HCT116 (cell line): ENCODE measurements around the gene OSBPL10. TPM values are rescaled to one million over a fixed set of nuclear protein-coding genes. Genes with fewer than 3 reads are reported as not detected.

Experiments used
- ATAC-seq: fragments of 200-7000 bp; cut with Tn5 transposase; 2 replicates; pipeline ENCODE4 v1.9.1; 2020; ENCODE audit warnings: mild to moderate bottlenecking, moderate library complexity
- BruUV-seq: library from RNA; stranded (reverse); fragments of 400-500 nt; replicated peaks from 2 replicates; lab custom pipeline; 2021; lab: Mats Ljungman, UMichigan
- CTCF ChIA-PET: fragments of 300-600 bp; sonication (Branson Sonifier 250); formaldehyde crosslinking; loops from one replicate; lab custom pipeline; 2021; ENCODE audit warnings: antibody characterized with exemption; lab: Charles Lee
- POLR2A ChIA-PET: fragments of 300-600, 350-600 bp; sonication (Branson Sonifier 250); formaldehyde crosslinking; loops from one replicate; lab custom pipeline; 2021; ENCODE audit warnings: antibody characterized with exemption; lab: Charles Lee
- RAD21 ChIA-PET, 2 experiments: fragments of 300-600 bp; sonication (Branson Sonifier 250); formaldehyde crosslinking; loops; one replicate each; lab custom pipeline; 2023; ENCODE audit warnings: low total read pairs in 2 of 2; ENCODE audit not compliant: uncharacterized antibody in 2 of 2, unreplicated experiment in 2 of 2, low non-redundant PET in 1 of 2; lab: Charles Lee
- DNase-seq: peaks from one replicate; pipeline ENCODE4 v3.0.0-alpha.2; 2010; ENCODE audit warnings: low read depth, low spot score
- H2AFZ ChIP-seq: fragments of 200-600 bp; shearing (Covaris generic), sonication (generic); 2 replicates; pipeline ENCODE4 v1.6.1; 2017; ENCODE audit warnings: low read depth, mixed run types, mixed read lengths, antibody characterized with exemption, low read length; ENCODE audit not compliant: poor library complexity, severe bottlenecking
- H3K27ac ChIP-seq: 2 replicates; pipeline ENCODE4 v1.5.1; 2012; ENCODE audit warnings: low read depth, low read length
- H3K27me3 ChIP-seq: fragments of 200-600 bp; sonication (generic); 2 replicates; pipeline ENCODE4 v1.6.1; 2016; ENCODE audit warnings: mixed run types, low read length, mixed read lengths; ENCODE audit not compliant: insufficient read depth
- H3K36me3 ChIP-seq, 2 experiments: fragments of 200-500 bp in 1 of 2; fragments of 200-600 bp in 1 of 2; sonication (Bioruptor generic) in 1 of 2; sonication (generic) in 1 of 2; 2 replicates each; pipeline versions ENCODE4 v1.5.1 to v1.6.1; 2014 to 2016; ENCODE audit warnings: low read length in 2 of 2, inconsistent platforms in 1 of 2, mixed read lengths in 1 of 2, mixed run types in 1 of 2; ENCODE audit not compliant: insufficient read depth in 2 of 2, control insufficient read depth in 1 of 2
- H3K4me1 ChIP-seq, 2 experiments: fragments of 200-600 bp in 1 of 2; sonication (generic) in 1 of 2; 2 replicates each; pipeline versions ENCODE4 v1.5.1 to v1.6.1; 2012 to 2017; ENCODE audit warnings: low read length in 2 of 2, inconsistent platforms in 1 of 2, mild to moderate bottlenecking in 1 of 2, mixed read lengths in 1 of 2, mixed run types in 1 of 2, moderate library complexity in 1 of 2; ENCODE audit not compliant: insufficient read depth in 2 of 2, control insufficient read depth in 1 of 2
- H3K4me2 ChIP-seq: fragments of 200-600 bp; sonication (generic); 2 replicates; pipeline ENCODE4 v1.6.1; 2017; ENCODE audit warnings: mixed run types, low read length, mixed read lengths
- H3K4me3 ChIP-seq, 2 experiments: fragments of 200-600 bp in 1 of 2; sonication (generic) in 1 of 2; replicated peaks in 1 of 2; 2 replicates each; pipeline ENCODE4 v1.5.1; 2011 to 2016; ENCODE audit warnings: low read length in 2 of 2, control low read depth in 1 of 2, low read depth in 1 of 2, mild to moderate bottlenecking in 1 of 2, mixed read lengths in 1 of 2, mixed run types in 1 of 2
- H3K79me2 ChIP-seq: fragments of 200-600 bp; sonication (generic); 2 replicates; pipeline ENCODE4 v1.6.1; 2017; ENCODE audit warnings: mild to moderate bottlenecking, mixed run types, low read length, moderate library complexity, mixed read lengths; ENCODE audit not compliant: insufficient read depth
- H3K9ac ChIP-seq: fragments of 200-600 bp; sonication (generic); 2 replicates; pipeline ENCODE4 v1.6.1; 2016; ENCODE audit warnings: low read length, mixed read lengths
- H3K9me2 ChIP-seq: fragments of 200-600 bp; sonication (generic), shearing (Covaris generic); 2 replicates; pipeline ENCODE4 v1.6.1; 2017; ENCODE audit warnings: mixed run types, mild to moderate bottlenecking, moderate library complexity; ENCODE audit not compliant: insufficient read depth
- H3K9me3 ChIP-seq, 2 experiments: fragments of 200-500 bp in 1 of 2; fragments of 200-600 bp in 1 of 2; sonication (Bioruptor generic) in 1 of 2; sonication (generic) in 1 of 2; 2 replicates each; pipeline ENCODE4 v1.6.1; 2014 to 2017; ENCODE audit warnings: low read length in 2 of 2, mixed read lengths in 2 of 2, inconsistent platforms in 1 of 2, low read depth in 1 of 2, mild to moderate bottlenecking in 1 of 2, mixed run types in 1 of 2, moderate library complexity in 1 of 2; ENCODE audit not compliant: control insufficient read depth in 1 of 2, insufficient read depth in 1 of 2
- H4K20me1 ChIP-seq: fragments of 200-600 bp; sonication (generic), shearing (Covaris generic); 2 replicates; pipeline ENCODE4 v1.6.1; 2017; ENCODE audit warnings: mixed run types, mild to moderate bottlenecking, moderate library complexity; ENCODE audit not compliant: insufficient read depth
- ATF3 ChIP-seq: IDR thresholded peaks from 2 replicates; pipeline ENCODE4 v1.6.1; 2012
- CBX3 ChIP-seq: IDR thresholded peaks from 2 replicates; pipeline ENCODE4 v1.6.1; 2012; ENCODE audit warnings: low read depth
- CEBPB ChIP-seq: IDR thresholded peaks from 2 replicates; pipeline ENCODE4 v1.6.1; 2012; ENCODE audit warnings: low read depth
- CTCF ChIP-seq, 3 experiments: fragments of 200-600 bp in 1 of 3; sonication (generic) in 1 of 3; IDR thresholded peaks in 2 of 3; conservative IDR thresholded peaks in 1 of 3; 2 replicates each; pipeline ENCODE4 v1.5.1; 2012 to 2017; ENCODE audit warnings: low read depth in 2 of 3, low read length in 2 of 3, antibody characterized with exemption in 1 of 3, borderline replicate concordance in 1 of 3, control low read depth in 1 of 3, mild to moderate bottlenecking in 1 of 3, mixed read lengths in 1 of 3, mixed run types in 1 of 3, moderate library complexity in 1 of 3; ENCODE audit not compliant: insufficient read depth in 1 of 3
- EGR1 ChIP-seq: IDR thresholded peaks from 2 replicates; pipeline ENCODE4 v1.6.1; 2012; ENCODE audit warnings: low read depth
- EZH2 ChIP-seq: fragments of 200-600 bp; sonication (generic); IDR thresholded peaks from 2 replicates; pipeline ENCODE4 v1.6.1; 2017; ENCODE audit warnings: antibody characterized with exemption, mixed run types
- EZH2phosphoT487 ChIP-seq: fragments of 200-600 bp; IDR thresholded peaks from 2 replicates; pipeline ENCODE4 v1.6.1; 2018; ENCODE audit warnings: antibody characterized with exemption, borderline replicate concordance
- FOSL1 ChIP-seq: IDR thresholded peaks from 2 replicates; pipeline ENCODE4 v1.6.1; 2012; ENCODE audit warnings: low read depth
- POLR2A ChIP-seq: IDR thresholded peaks from 2 replicates; pipeline ENCODE4 v1.7.0; 2011; ENCODE audit warnings: borderline replicate concordance; ENCODE audit not compliant: insufficient read depth, insufficient read length; ENCODE audit errors: extremely low read depth
- POLR2AphosphoS5 ChIP-seq: IDR thresholded peaks from 2 replicates; pipeline ENCODE4 v1.6.1; 2011; ENCODE audit warnings: mild to moderate bottlenecking, low read depth, low read length, moderate library complexity
- RAD21 ChIP-seq: IDR thresholded peaks from 2 replicates; pipeline ENCODE4 v1.6.1; 2012; ENCODE audit warnings: low read depth, mild to moderate bottlenecking
- REST ChIP-seq: IDR thresholded peaks from 2 replicates; pipeline ENCODE4 v1.6.1; 2012; ENCODE audit warnings: low read depth
- SRF ChIP-seq: IDR thresholded peaks from 2 replicates; pipeline ENCODE4 v1.6.1; 2012; ENCODE audit warnings: low read depth
- YY1 ChIP-seq: IDR thresholded peaks from 2 replicates; pipeline ENCODE4 v1.6.1; 2011; ENCODE audit warnings: low read length, low read depth, moderate library complexity, mild to moderate bottlenecking; ENCODE audit not compliant: insufficient replicate concordance; ENCODE audit errors: extremely low read depth
- intact Hi-C: fragments of 100-400 bp; cut with micrococcal nuclease; formaldehyde crosslinking; loops from 2 replicates; pipeline ENCODE4 v1.10.0; 2022
- total RNA-seq: library from RNA; stranded (reverse); gene quantifications from one replicate; pipeline ENCODE4 v1.2.1, GENCODE V29; 2021; ENCODE audit not compliant: unreplicated experiment

OSBPL10 gene
- total RNA-seq, 1 experiment from 2014 or later = 25.8 TPM

GRCh38 chr3:31890007-31890406 is 91.1 kb downstream of the OSBPL10 start:
- H3K36me3 ChIP-seq = no peaks in the 10 kb centered on the region
- CTCF ChIA-PET = no interaction called here
- no peaks in the 10 kb centered on the region for H4K20me1 ChIP-seq
- no TSS peak for BruUV-seq
- H3K79me2 ChIP-seq = peaks cover 15% of the 10 kb centered on the region
- no peak overlapping the region for H3K27ac ChIP-seq
- ATAC-seq (no peak), DNase-seq (no peak)
- H2AFZ ChIP-seq = no peak overlapping the region
- no peaks in the 10 kb centered on the region for H3K4me1 ChIP-seq
- no peaks in the 10 kb centered on the region for H3K9me3 ChIP-seq
- no peak for TF ChIP-seq FOSL1
- no peak for TF ChIP-seq RAD21
- TF ChIP-seq POLR2A = no peak
- TF ChIP-seq POLR2AphosphoS5 = no peak
- no peak for TF ChIP-seq EZH2
- TF ChIP-seq YY1 = no peak
- TF ChIP-seq EGR1 = no peak
- TF ChIP-seq EZH2phosphoT487 = no peak
- TF ChIP-seq SRF = no peak
- no peak for TF ChIP-seq CBX3
- no peak for TF ChIP-seq REST
- no peak for TF ChIP-seq ATF3
- TF ChIP-seq CEBPB = no peak
- no peak for TF ChIP-seq CTCF (IDR thresholded peaks at IDR 0.05 in 2 of 3, conservative IDR thresholded peaks at IDR 0.05 in 1 of 3; ENCODE audit: borderline replicate concordance in 1 of 3, insufficient read depth in 1 of 3, low read depth in 2 of 3, low read length in 2 of 3)
- H3K9me2 ChIP-seq = no peaks in the 10 kb centered on the region
- POLR2A ChIA-PET = no interaction called here
- no peak overlapping the region for H3K9ac ChIP-seq
- H3K4me2 ChIP-seq = no peak overlapping the region
- H3K27me3 ChIP-seq = no peaks in the 10 kb centered on the region
- intact Hi-C loops = no loop called here
- RAD21 ChIA-PET = no interaction called here
- no peak overlapping the region for H3K4me3 ChIP-seq
